A549 (cell line): ENCODE results near the gene PNKP. TPM values are rescaled to one million over a fixed set of nuclear protein-coding genes. Genes with fewer than 3 reads are reported as not detected.

Experiments used
- ATAC-seq, 2 experiments: fragments of 200-7000 bp in 1 of 2; fragments of >200 bp in 1 of 2; cut with Nextera tagmentation in 1 of 2; cut with Tn5 transposase in 1 of 2; 3 replicates each; pipeline versions ENCODE4 v1.8.0 to v1.9.1; 2018 to 2020; ENCODE audit warnings: mild to moderate bottlenecking in 1 of 2, moderate library complexity in 1 of 2
- CTCF ChIA-PET: fragments of 300-600 bp; sonication (Branson Sonifier 250); formaldehyde crosslinking; extraction: SDS; loops from one replicate; lab custom pipeline; 2021; ENCODE audit warnings: antibody characterized with exemption, inconsistent platforms; lab: Yijun Ruan, JAX
- POLR2A ChIA-PET: fragments of 350-600 bp; formaldehyde crosslinking; extraction: SDS; loops from one replicate; lab custom pipeline; 2021; ENCODE audit warnings: antibody characterized with exemption, inconsistent platforms; lab: Yijun Ruan, JAX
- DNase-seq, 2 experiments: peaks; one replicate each; pipeline versions ENCODE4 v3.0.0 to v3.0.0-alpha.2; 2011 to 2016; ENCODE audit warnings: low read depth in 1 of 2, low spot score in 1 of 2
- FAIRE-seq: peaks from 2 replicates; lab custom pipeline; 2011; peaks lifted over from hg19 to GRCh38; lab: Jason Lieb, UNC
- H3K27ac ChIP-seq, 2 experiments: fragments of >200 bp; sonication (Bioruptor Twin); formaldehyde crosslinking; 3 replicates each; pipeline ENCODE4 v1.5.1; 2016 to 2017
- H3K4me1 ChIP-seq: fragments of >200 bp; sonication (Bioruptor Twin); formaldehyde crosslinking; 3 replicates; pipeline ENCODE4 v1.6.1; 2016
- H3K4me2 ChIP-seq: fragments of >200 bp; sonication (Bioruptor Twin); formaldehyde crosslinking; 3 replicates; pipeline ENCODE4 v1.6.1; 2016
- H3K4me3 ChIP-seq: fragments of >200 bp; sonication (Bioruptor Twin); formaldehyde crosslinking; 3 replicates; pipeline ENCODE4 v1.5.1; 2016
- H3K9me3 ChIP-seq: fragments of >200 bp; sonication (Bioruptor Twin); formaldehyde crosslinking; 3 replicates; pipeline ENCODE4 v1.6.1; 2016
- ATOH8 ChIP-seq: fragments of 250-450 bp; sonication (Bioruptor Pico); IDR thresholded peaks from 2 replicates; pipeline ENCODE4 v1.5.0; 2020; ENCODE audit warnings: low read depth, mild to moderate bottlenecking, moderate library complexity
- BCL3 ChIP-seq: fragments of >200 bp; sonication (Bioruptor Twin); formaldehyde crosslinking; IDR thresholded peaks from 3 replicates; pipeline ENCODE4 v1.6.1; 2016
- CHD4 ChIP-seq: fragments of 200-600 bp; sonication (generic); IDR thresholded peaks from 2 replicates; pipeline ENCODE4 v1.6.1; 2016; ENCODE audit warnings: antibody characterized with exemption, mild to moderate bottlenecking, borderline replicate concordance
- EHF ChIP-seq: fragments of 250-450 bp; sonication (Bioruptor Pico); IDR thresholded peaks from 2 replicates; pipeline ENCODE4 v1.5.0; 2020; ENCODE audit warnings: mild to moderate bottlenecking
- EHMT2 ChIP-seq: fragments of 200-600 bp; sonication (generic); IDR thresholded peaks from 2 replicates; pipeline ENCODE4 v1.6.1; 2016; ENCODE audit warnings: antibody characterized with exemption, low read depth, mild to moderate bottlenecking, moderate library complexity
- HDAC2 ChIP-seq: fragments of 200-600 bp; sonication (generic); IDR thresholded peaks from 2 replicates; pipeline ENCODE4 v1.6.1; 2016
- JUN ChIP-seq, 2 experiments: fragments of >200 bp; sonication (Bioruptor Twin); formaldehyde crosslinking; IDR thresholded peaks; 2 replicates in 1 of 2; 3 replicates in 1 of 2; pipeline ENCODE4 v1.6.1; 2016 to 2017
- KDM1A ChIP-seq: fragments of 200-600 bp; sonication (generic); IDR thresholded peaks from 2 replicates; pipeline ENCODE4 v1.6.1; 2016; ENCODE audit warnings: low read depth, mild to moderate bottlenecking
- MAZ ChIP-seq: fragments of 150-350 bp; IDR thresholded peaks from 2 replicates; pipeline ENCODE4 v1.6.1; 2014; ENCODE audit warnings: antibody characterized with exemption, low read depth, low read length, borderline replicate concordance
- PHF8 ChIP-seq: fragments of 200-600 bp; sonication (generic); IDR thresholded peaks from 2 replicates; pipeline ENCODE4 v1.6.1; 2016; ENCODE audit warnings: low read depth, mild to moderate bottlenecking, antibody characterized with exemption, moderate library complexity, borderline replicate concordance
- POLR2A ChIP-seq: IDR thresholded peaks from 2 replicates; pipeline ENCODE4 v1.6.1; 2012; ENCODE audit warnings: mild to moderate bottlenecking, low read length
- RARB ChIP-seq: fragments of 250-450 bp; sonication (Bioruptor Pico); IDR thresholded peaks from 2 replicates; pipeline ENCODE4 v1.8.0; 2021; ENCODE audit warnings: mild to moderate bottlenecking, moderate library complexity
- RFX5 ChIP-seq: fragments of 450-650 bp; IDR thresholded peaks from 2 replicates; pipeline ENCODE4 v1.7.1; 2014; ENCODE audit warnings: antibody characterized with exemption, mild to moderate bottlenecking, moderate library complexity
- TFCP2L1 ChIP-seq: fragments of 250-450 bp; sonication (Bioruptor Pico); IDR thresholded peaks from 2 replicates; pipeline ENCODE4 v1.5.0; 2021; ENCODE audit warnings: mild to moderate bottlenecking
- ZFP36 ChIP-seq: fragments of 450-650 bp; IDR thresholded peaks from 2 replicates; pipeline ENCODE4 v1.6.1; 2014; ENCODE audit warnings: borderline replicate concordance; ENCODE audit not compliant: partially characterized antibody
- WGBS: methylation state at CpG from one replicate; pipeline ENCODE4 v1.1.6; 2017; ENCODE audit errors: missing lambda C conversion rate; 5-methylcytosine and 5-hydroxymethylcytosine counted together
- polyA plus RNA-seq, 4 experiments: library from polyadenylated mRNA; depleted of rRNA in 3 of 4; stranded (reverse); fragments of >200 nt; fragmentation: RNase III in 1 of 4; extraction: RNeasy Plus Mini Kit Qiagen cat#74134 plus additional on column Dnase treatment in 1 of 4; gene quantifications; 2 replicates in 3 of 4; 3 replicates in 1 of 4; pipeline ENCODE4 v1.2.3, GENCODE V29; 2011 to 2017
- TF ChIP-seq, protein P1 (sequence below): IDR thresholded peaks from 2 replicates; pipeline ENCODE4 v1.6.1; 2012
- TF ChIP-seq, protein P2 (sequence below): IDR thresholded peaks from 2 replicates; pipeline ENCODE4 v1.6.1; 2012

The PNKP gene
- polyA plus RNA-seq, 2 of the 4 experiments (the other 2 are of a cell fraction), result 23.3 to 71.2 TPM

- peak; percentile 79 for TF ChIP-seq BCL3
- TF ChIP-seq TFCP2L1 (CRISPR knock-in tag), result peak; percentile 59; the same call in 1 of the 2 replicates
- peak; percentile 63 for TF ChIP-seq POLR2A
- TF ChIP-seq RFX5, result peak; percentile 99
- peak; percentile 96 for TF ChIP-seq ZFP36
- TF ChIP-seq RARB (CRISPR knock-in tag), result 0 out of 2 replicates have a peak, but pooled peaks have one; percentile 30
- TF ChIP-seq, protein P1, sequence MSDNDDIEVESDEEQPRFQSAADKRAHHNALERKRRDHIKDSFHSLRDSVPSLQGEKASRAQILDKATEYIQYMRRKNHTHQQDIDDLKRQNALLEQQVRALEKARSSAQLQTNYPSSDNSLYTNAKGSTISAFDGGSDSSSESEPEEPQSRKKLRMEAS, result peak; percentile 87
- peak; percentile 32; the same call in 1 of the 2 replicates for TF ChIP-seq PHF8
- TF ChIP-seq, protein P2, sequence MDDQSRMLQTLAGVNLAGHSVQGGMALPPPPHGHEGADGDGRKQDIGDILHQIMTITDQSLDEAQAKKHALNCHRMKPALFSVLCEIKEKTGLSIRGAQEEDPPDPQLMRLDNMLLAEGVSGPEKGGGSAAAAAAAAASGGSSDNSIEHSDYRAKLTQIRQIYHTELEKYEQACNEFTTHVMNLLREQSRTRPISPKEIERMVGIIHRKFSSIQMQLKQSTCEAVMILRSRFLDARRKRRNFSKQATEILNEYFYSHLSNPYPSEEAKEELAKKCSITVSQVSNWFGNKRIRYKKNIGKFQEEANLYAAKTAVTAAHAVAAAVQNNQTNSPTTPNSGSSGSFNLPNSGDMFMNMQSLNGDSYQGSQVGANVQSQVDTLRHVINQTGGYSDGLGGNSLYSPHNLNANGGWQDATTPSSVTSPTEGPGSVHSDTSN, result peak; percentile 87
Measured at GRCh38 chr19:49869484-49870308, 2.3 kb upstream of the PNKP start (continued).

DNA sequence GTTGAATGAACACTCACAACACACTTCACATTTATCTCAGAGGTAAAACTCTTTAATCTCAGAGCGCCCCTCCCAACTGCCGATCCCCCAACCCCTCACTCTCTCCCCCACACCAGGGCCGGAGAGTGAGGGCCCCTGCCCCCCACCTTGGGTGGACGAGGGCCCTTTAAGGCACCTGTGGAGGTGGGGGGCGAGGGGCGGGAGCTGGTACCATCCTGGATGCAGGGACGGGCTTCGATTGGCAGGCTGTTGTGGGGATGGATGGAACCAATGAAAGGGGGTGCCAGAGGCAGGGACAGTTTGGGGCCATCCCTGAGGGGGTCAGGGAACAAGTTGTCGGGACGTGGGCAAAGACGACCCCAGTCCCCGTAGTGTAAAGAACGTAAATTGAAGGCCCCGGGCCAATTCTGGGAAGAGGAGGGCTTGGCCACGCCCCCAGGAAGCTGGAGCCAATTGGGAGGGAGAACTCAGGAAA, 1.7 kb upstream of the PNKP start:
- TF ChIP-seq MAZ (no peak), POLR2A (peak; percentile 47), JUN (IDR thresholded peaks at IDR 0.05) (0 out of 5 replicates have a peak, but pooled peaks of 1 of the 2 experiments have one; percentile 20)
- 3% methylated on average over 13 of the region's 15 CpGs for WGBS
- peak overlapping the region; percentile 93 to 94 for H3K27ac ChIP-seq
- H3K4me3 ChIP-seq, result peak overlapping the region; percentile 40
- peaks cover 37% of the 10 kb centered on the region for H3K4me1 ChIP-seq
- CTCF ChIA-PET, result interaction anchor here (0.8 kb wide), 2 partner anchors 90 to 188 kb away, joined by 3 read pairs; no protein-coding TSS in a partner anchor
- FAIRE-seq, result no peak
- H3K9me3 ChIP-seq, result no peaks in the 10 kb centered on the region
- POLR2A ChIA-PET, result interaction anchor here (0.6 to 3.6 kb wide), 14 partner anchors 8 to 229 kb away, joined by 3 to 36 read pairs (median 5); partner anchors contain the start of genes AKT1S1, ATF5, NUP62 and PRMT1
- no peak for DNase-seq
- peak overlapping the region; percentile 77 for H3K4me2 ChIP-seq
- ATAC-seq, result peak; percentile 27 to 28

- ChIA-PET CTCF (interaction anchor here (1.2 to 2.6 kb wide), 3 partner anchors 9 to 55 kb away, joined by 3 to 13 read pairs (median 5); no protein-coding TSS in a partner anchor), POLR2A (interaction anchor here (0.5 to 1.3 kb wide), 4 partner anchors 11 to 1036 kb away, joined by 3 to 10 read pairs (median 3); partner anchors contain the start of genes AKT1S1 and PTOV1)
- WGBS, result 85% methylated on average over 13 of the region's 13 CpGs
- no peak for ATAC-seq
- TF ChIP-seq EHF (CRISPR knock-in tag) (no peak), CHD4 (0 out of 2 replicates have a peak, but pooled peaks have one; percentile 41), RARB (CRISPR knock-in tag) (no peak), ATOH8 (CRISPR knock-in tag) (no peak), HDAC2 (peak; percentile 53; the same call in 1 of the 2 replicates), EHMT2 (no peak), KDM1A (peak; percentile 94)
- TF ChIP-seq, protein P1, result peak; percentile 16; the same call in 1 of the 2 replicates
- Histone ChIP-seq H3K4me2 (peak overlapping the region; percentile 77; the same call in 1 of the 3 replicates), H3K9me3 (no peaks in the 10 kb centered on the region), H3K4me3 (no peak overlapping the region), H3K4me1 (peaks cover 43% of the 10 kb centered on the region), H3K27ac (no peak overlapping the region)
- DNase-seq, result no peak
- no peak for FAIRE-seq
Measured at GRCh38 chr19:49864890-49865289, 2.5 kb downstream of the PNKP start.
